ENCODE measurements around the gene MFN1. TPM values are rescaled to one million over a fixed set of nuclear protein-coding genes. Genes with fewer than 3 reads are reported as not detected.
A peak's percentile ranks its signal among the peaks of the same experiment; 100 is the strongest.

Gene MFN1
- total and polyA plus RNA-seq, 2 of the 13 experiments (the other 11 are each of a cell fraction or from before 2014, with no cell fraction given): 25.2 to 37.5 TPM

DNA sequence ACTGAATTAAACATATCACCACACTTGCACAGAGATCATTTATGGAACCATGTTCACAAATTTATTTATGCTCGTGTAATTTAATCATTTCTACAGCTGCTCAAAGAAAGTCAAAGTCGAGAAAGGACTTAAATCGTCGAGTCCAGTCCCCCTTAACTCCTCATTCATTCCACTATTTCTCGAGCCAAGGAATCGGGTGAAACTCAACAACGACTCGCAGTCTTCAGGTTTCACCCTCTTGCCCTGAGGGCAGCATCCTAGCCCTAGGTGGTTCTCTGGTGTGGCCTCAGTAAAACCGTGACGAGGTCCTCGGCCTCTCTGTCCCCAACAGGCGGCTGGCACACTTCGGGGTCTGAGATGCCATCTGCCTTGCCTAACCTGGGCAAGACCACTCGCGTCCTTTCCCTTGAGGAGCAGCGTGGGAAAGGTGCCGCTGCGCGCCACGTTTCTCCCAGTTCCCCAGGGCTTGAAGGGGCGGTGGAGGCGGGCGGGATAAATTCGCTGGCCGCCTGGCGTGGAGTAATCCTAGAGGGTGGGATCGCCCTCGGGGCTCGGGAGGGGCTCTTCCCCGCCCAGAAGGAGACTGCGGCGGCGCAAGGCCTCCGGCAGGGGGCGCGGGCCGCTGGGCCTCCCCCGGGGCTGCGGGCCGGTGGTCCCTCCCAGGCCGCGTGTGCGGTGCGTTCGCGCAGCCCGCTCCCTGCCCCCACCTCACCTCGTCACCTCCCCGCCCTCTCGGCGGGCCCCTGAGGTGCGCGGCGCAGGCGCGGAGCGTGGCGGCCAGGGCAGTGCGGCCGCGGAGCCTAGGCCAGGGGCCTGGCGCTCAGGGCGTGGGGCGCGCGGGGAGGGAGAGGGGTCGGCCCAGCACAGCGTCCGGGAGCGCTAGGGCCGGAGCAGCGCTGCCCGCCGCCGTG, 25.0 kb upstream of the MFN1 start, which contains the start of gene ZNF639 (continued):
- peak; percentile 72; the same call in 1 of the 2 replicates for TF ChIP-seq ZNF639 (CRISPR knock-in tag; conservative IDR thresholded peaks at IDR 0.05)
- TF ChIP-seq CEBPG (CRISPR knock-in tag; IDR thresholded peaks at IDR 0.05): 0 out of 2 replicates have a peak, but pooled peaks have one; percentile 5
- peak; percentile 51; the same call in 1 of the 2 replicates for TF ChIP-seq CHD2 (IDR thresholded peaks at IDR 0.05; ENCODE audit: low read depth, low read length)
- TF ChIP-seq, protein P1, sequence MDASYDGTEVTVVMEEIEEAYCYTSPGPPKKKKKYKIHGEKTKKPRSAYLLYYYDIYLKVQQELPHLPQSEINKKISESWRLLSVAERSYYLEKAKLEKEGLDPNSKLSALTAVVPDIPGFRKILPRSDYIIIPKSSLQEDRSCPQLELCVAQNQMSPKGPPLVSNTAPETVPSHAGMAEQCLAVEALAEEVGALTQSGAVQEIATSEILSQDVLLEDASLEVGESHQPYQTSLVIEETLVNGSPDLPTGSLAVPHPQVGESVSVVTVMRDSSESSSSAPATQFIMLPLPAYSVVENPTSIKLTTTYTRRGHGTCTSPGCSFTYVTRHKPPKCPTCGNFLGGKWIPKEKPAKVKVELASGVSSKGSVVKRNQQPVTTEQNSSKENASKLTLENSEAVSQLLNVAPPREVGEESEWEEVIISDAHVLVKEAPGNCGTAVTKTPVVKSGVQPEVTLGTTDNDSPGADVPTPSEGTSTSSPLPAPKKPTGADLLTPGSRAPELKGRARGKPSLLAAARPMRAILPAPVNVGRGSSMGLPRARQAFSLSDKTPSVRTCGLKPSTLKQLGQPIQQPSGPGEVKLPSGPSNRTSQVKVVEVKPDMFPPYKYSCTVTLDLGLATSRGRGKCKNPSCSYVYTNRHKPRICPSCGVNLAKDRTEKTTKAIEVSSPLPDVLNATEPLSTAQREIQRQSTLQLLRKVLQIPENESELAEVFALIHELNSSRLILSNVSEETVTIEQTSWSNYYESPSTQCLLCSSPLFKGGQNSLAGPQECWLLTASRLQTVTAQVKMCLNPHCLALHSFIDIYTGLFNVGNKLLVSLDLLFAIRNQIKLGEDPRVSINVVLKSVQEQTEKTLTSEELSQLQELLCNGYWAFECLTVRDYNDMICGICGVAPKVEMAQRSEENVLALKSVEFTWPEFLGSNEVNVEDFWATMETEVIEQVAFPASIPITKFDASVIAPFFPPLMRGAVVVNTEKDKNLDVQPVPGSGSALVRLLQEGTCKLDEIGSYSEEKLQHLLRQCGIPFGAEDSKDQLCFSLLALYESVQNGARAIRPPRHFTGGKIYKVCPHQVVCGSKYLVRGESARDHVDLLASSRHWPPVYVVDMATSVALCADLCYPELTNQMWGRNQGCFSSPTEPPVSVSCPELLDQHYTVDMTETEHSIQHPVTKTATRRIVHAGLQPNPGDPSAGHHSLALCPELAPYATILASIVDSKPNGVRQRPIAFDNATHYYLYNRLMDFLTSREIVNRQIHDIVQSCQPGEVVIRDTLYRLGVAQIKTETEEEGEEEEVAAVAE (CRISPR knock-in tag; IDR thresholded peaks at IDR 0.05; ENCODE audit: borderline replicate concordance): 0 out of 2 replicates have a peak, but pooled peaks have one; percentile 56
- TF ChIP-seq, protein P2, sequence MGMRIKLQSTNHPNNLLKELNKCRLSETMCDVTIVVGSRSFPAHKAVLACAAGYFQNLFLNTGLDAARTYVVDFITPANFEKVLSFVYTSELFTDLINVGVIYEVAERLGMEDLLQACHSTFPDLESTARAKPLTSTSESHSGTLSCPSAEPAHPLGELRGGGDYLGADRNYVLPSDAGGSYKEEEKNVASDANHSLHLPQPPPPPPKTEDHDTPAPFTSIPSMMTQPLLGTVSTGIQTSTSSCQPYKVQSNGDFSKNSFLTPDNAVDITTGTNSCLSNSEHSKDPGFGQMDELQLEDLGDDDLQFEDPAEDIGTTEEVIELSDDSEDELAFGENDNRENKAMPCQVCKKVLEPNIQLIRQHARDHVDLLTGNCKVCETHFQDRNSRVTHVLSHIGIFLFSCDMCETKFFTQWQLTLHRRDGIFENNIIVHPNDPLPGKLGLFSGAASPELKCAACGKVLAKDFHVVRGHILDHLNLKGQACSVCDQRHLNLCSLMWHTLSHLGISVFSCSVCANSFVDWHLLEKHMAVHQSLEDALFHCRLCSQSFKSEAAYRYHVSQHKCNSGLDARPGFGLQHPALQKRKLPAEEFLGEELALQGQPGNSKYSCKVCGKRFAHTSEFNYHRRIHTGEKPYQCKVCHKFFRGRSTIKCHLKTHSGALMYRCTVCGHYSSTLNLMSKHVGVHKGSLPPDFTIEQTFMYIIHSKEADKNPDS (CRISPR knock-in tag; IDR thresholded peaks at IDR 0.05): no peak
- 0 out of 2 replicates have a peak, but pooled peaks have one; percentile 66 for TF ChIP-seq HINFP (CRISPR knock-in tag; IDR thresholded peaks at IDR 0.05; ENCODE audit: low read depth)
- TF ChIP-seq, protein P3, sequence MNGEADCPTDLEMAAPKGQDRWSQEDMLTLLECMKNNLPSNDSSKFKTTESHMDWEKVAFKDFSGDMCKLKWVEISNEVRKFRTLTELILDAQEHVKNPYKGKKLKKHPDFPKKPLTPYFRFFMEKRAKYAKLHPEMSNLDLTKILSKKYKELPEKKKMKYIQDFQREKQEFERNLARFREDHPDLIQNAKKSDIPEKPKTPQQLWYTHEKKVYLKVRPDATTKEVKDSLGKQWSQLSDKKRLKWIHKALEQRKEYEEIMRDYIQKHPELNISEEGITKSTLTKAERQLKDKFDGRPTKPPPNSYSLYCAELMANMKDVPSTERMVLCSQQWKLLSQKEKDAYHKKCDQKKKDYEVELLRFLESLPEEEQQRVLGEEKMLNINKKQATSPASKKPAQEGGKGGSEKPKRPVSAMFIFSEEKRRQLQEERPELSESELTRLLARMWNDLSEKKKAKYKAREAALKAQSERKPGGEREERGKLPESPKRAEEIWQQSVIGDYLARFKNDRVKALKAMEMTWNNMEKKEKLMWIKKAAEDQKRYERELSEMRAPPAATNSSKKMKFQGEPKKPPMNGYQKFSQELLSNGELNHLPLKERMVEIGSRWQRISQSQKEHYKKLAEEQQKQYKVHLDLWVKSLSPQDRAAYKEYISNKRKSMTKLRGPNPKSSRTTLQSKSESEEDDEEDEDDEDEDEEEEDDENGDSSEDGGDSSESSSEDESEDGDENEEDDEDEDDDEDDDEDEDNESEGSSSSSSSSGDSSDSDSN (CRISPR knock-in tag; IDR thresholded peaks at IDR 0.05): no peak
- no peak for TF ChIP-seq TEAD3 (CRISPR knock-in tag; optimal IDR thresholded peaks at IDR 0.05; ENCODE audit: borderline replicate concordance)
- no peak for TF ChIP-seq SP140L (CRISPR knock-in tag; IDR thresholded peaks at IDR 0.05; ENCODE audit: borderline replicate concordance)
- TF ChIP-seq MEF2D (CRISPR knock-in tag; IDR thresholded peaks at IDR 0.05): no peak
- TF ChIP-seq, protein P4, sequence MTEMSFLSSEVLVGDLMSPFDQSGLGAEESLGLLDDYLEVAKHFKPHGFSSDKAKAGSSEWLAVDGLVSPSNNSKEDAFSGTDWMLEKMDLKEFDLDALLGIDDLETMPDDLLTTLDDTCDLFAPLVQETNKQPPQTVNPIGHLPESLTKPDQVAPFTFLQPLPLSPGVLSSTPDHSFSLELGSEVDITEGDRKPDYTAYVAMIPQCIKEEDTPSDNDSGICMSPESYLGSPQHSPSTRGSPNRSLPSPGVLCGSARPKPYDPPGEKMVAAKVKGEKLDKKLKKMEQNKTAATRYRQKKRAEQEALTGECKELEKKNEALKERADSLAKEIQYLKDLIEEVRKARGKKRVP (CRISPR knock-in tag; IDR thresholded peaks at IDR 0.05): no peak; a peak in 1 of 4 replicates
- no peak for TF ChIP-seq KLF13 (CRISPR knock-in tag; IDR thresholded peaks at IDR 0.05)
- peak; percentile 54; the same call in 1 of the 2 replicates for TF ChIP-seq ZNF558 (CRISPR knock-in tag; IDR thresholded peaks at IDR 0.05; ENCODE audit: borderline replicate concordance)
- no peak for TF ChIP-seq TCF12 (IDR thresholded peaks at IDR 0.05)
- TF ChIP-seq TCF12 (CRISPR knock-in tag; IDR thresholded peaks at IDR 0.05): no peak
